Renal cortex interstitium (tissue), 11 donors: ENCODE data around the gene DOLK. TPM values are rescaled to one million over a fixed set of nuclear protein-coding genes. Genes with fewer than 3 reads are reported as not detected.

Experiments
- DNase-seq, 11 donors: peaks; one replicate each; pipeline ENCODE4 v3.0.0-alpha.2; 2013; ENCODE audit warnings: low read depth in 9 of 11, low spot score in 4 of 11; ENCODE audit errors: extremely low read depth in 1 of 11
- polyA plus RNA-seq, 3 donors: library from polyadenylated mRNA; unstranded; fragments of 120-200 nt; gene quantifications; one replicate each; pipeline ENCODE4 v1.2.1, GENCODE V29; 2013; ENCODE audit not compliant: insufficient read length in 3 of 3

Gene DOLK
- polyA plus RNA-seq, 3 donors, result 13.0 to 17.6 (median 14.2) TPM

- no peak for DNase-seq
These were observed 6.3 kb downstream of the DOLK start for GRCh38 chr9:128940946-128941755.

GRCh38 chr9:128940271-128940921 is 7.0 kb downstream of the DOLK start:
- no peak for DNase-seq

- no peak for DNase-seq
These were observed 9.9 kb downstream of the DOLK start for GRCh38 chr9:128937310-128938165.

- no peak for DNase-seq
These were observed 11.1 kb downstream of the DOLK start for GRCh38 chr9:128936171-128936865.

GRCh38 chr9:128933731-128934130 is 13.7 kb downstream of the DOLK start:
- DNase-seq, result no peak

- no peak for DNase-seq
These were observed 17.8 kb downstream of the DOLK start for GRCh38 chr9:128929560-128929959.

- DNase-seq, result no peak
These were observed 18.8 kb downstream of the DOLK start for GRCh38 chr9:128928624-128929023.

GRCh38 chr9:128927731-128928411 is 19.5 kb downstream of the DOLK start:
- peak in 4 of 11 donors; percentile 28 to 52 (median 38) for DNase-seq

GRCh38 chr9:128923493-128923883 is 23.9 kb downstream of the DOLK start:
- DNase-seq, result no peak

- DNase-seq, result peak in 10 of 11 donors; percentile 55 to 80 (median 70)
These were observed 25.3 kb downstream of the DOLK start for GRCh38 chr9:128921881-128922763.

GRCh38 chr9:128920381-128921058 is 26.9 kb downstream of the DOLK start, which contains the start of gene PHYHD1:
Gene PHYHD1, plus strand, starts transcription at chr9:128920982. Its CDS starts 1,342 bp downstream, at chr9:128922324.
- no peak for DNase-seq

- no peak for DNase-seq
These were observed 27.9 kb downstream of the DOLK start for GRCh38 chr9:128919402-128920089.

- no peak for DNase-seq
These were observed 28.5 kb downstream of the DOLK start for GRCh38 chr9:128918921-128919320.

- DNase-seq, result no peak
These were observed 30.1 kb downstream of the DOLK start for GRCh38 chr9:128917151-128917849.

GRCh38 chr9:128916745-128917144 is 30.7 kb downstream of the DOLK start:
- no peak for DNase-seq

- DNase-seq, result no peak
These were observed 31.2 kb downstream of the DOLK start for GRCh38 chr9:128916204-128916603.
